ENCODE measurements around the gene TMEM165. TPM values are rescaled to one million over a fixed set of nuclear protein-coding genes. Genes with fewer than 3 reads are reported as not detected.

Gene TMEM165
- total and polyA plus RNA-seq, 9 of the 15 experiments (the other 6 are each of a cell fraction or from before 2014, with no cell fraction given) = 21.3 to 145 (median 96.8) TPM

GRCh38 chr4:55359397-55359916 lies 36.3 kb upstream of the TMEM165 start:
- Histone ChIP-seq H3K79me2 (ENCODE audit: control insufficient read depth, insufficient read depth, low read length) (no peaks in the 10 kb centered on the region), H3K9me3 (replicated peaks; ENCODE audit: control insufficient read depth, insufficient read depth, low read depth, low read length) (no peaks in the 10 kb centered on the region), H3K4me3 (no peak overlapping the region), H4K20me1 (replicated peaks; ENCODE audit: control insufficient read depth, insufficient read depth, low read length) (no peaks in the 10 kb centered on the region), H3K4me1 (replicated peaks in 1 of 2; ENCODE audit: control insufficient read depth in 2 of 2, insufficient read depth in 2 of 2, low read length in 2 of 2) (peaks cover 4 to 18% of the 10 kb centered on the region in 2 experiments; a peak in 4 of 5 replicates), H3K9ac (ENCODE audit: insufficient read depth in 1 of 2, low read depth in 2 of 2, low read length in 2 of 2) (no peak overlapping the region; a peak in 1 of 4 replicates), H2AFZ (ENCODE audit: low read depth, low read length) (peak overlapping the region; percentile 15; the same call in 1 of the 2 replicates), H3K36me3 (ENCODE audit: control insufficient read depth, insufficient read depth, low read length) (0 out of 3 replicates have a peak, but pooled peaks cover 3% of the 10 kb centered on the region), H3K27me3 (ENCODE audit: control insufficient read depth in 2 of 2, insufficient read depth in 2 of 2, low read length in 2 of 2) (no peaks in the 10 kb centered on the region), H3K4me2 (ENCODE audit: insufficient read depth, low read length) (no peak overlapping the region), H3K27ac (ENCODE audit: extremely low read depth, low read depth, low read length) (no peak overlapping the region; the same call in 2 of the 3 replicates), H3K9me1 (ENCODE audit: control insufficient read depth, insufficient read depth, low read length) (no peaks in the 10 kb centered on the region)
- BruUV-seq (replicated peaks) = no TSS peak
- ChIA-PET POLR2A (interaction anchor here (0.6 to 1.3 kb wide), 2 partner anchors 10 to 140 kb away, joined by 3 to 4 read pairs; no protein-coding TSS in a partner anchor), CTCF (ENCODE audit: low intra/inter-chr PET ratio) (no interaction called here)
- FAIRE-seq = no peak
- WGBS (ENCODE audit: insufficient coverage, low coverage, missing lambda C conversion rate) = 71% methylated on average over 7 of the region's 8 CpGs
- intact Hi-C loops (cut with micrococcal nuclease) (no loop called here), in situ Hi-C loops (cut with MboI) (loop anchor here (10.0 kb wide), 1 partner anchor 495 kb away; the partner anchor contains the start of gene EXOC1)
- ATAC-seq = no peak
- TF ChIP-seq HNRNPH1 (optimal IDR thresholded peaks at IDR 0.05; ENCODE audit: low read depth, low read length) = no peak
- TF ChIP-seq ZFPM2 (CRISPR knock-in tag; IDR thresholded peaks at IDR 0.05) = no peak
- no peak for TF ChIP-seq ELK1 (CRISPR knock-in tag; IDR thresholded peaks at IDR 0.05)
- no peak for TF ChIP-seq PHF20 (IDR thresholded peaks at IDR 0.05; ENCODE audit: partially characterized antibody)
- no peak for TF ChIP-seq ATF3 (IDR thresholded peaks at IDR 0.05)
- no peak for TF ChIP-seq ATF3 (CRISPR knock-in tag; conservative IDR thresholded peaks at IDR 0.05)
- no peak for TF ChIP-seq PYGO2 (tag; IDR thresholded peaks at IDR 0.05)
- no peak for TF ChIP-seq MTA3 (IDR thresholded peaks at IDR 0.05; ENCODE audit: borderline replicate concordance)
- TF ChIP-seq ZNF384 (IDR thresholded peaks at IDR 0.05; ENCODE audit: low read depth, low read length) = no peak
- TF ChIP-seq PHB2 (IDR thresholded peaks at IDR 0.05; ENCODE audit: low read depth) = no peak
- no peak for TF ChIP-seq ATF7 (IDR thresholded peaks at IDR 0.05)
- no peak for TF ChIP-seq PCBP2 (IDR thresholded peaks at IDR 0.05; ENCODE audit: low read depth, low read length, poor library complexity, severe bottlenecking)
- no peak for TF ChIP-seq KDM1A (IDR thresholded peaks at IDR 0.05)
- no peak for DNase-seq (ENCODE audit: extremely low read depth in 1 of 4, low spot score in 3 of 4)
